Astrocyte (in vitro differentiated cells and primary cell): ENCODE data around the gene MYOF. TPM values are rescaled to one million over a fixed set of nuclear protein-coding genes. Genes with fewer than 3 reads are reported as not detected.

Experiments used
- DNase-seq: peaks from one replicate; pipeline ENCODE4 v3.0.0-alpha.2; 2010; ENCODE audit warnings: low read depth
- FAIRE-seq: peaks from 2 replicates; lab custom pipeline; 2011; peaks lifted over from hg19 to GRCh38; lab: Jason Lieb, UNC
- H2AFZ ChIP-seq: 2 replicates; pipeline ENCODE4 v1.6.0; 2012; ENCODE audit warnings: low read depth, low read length, inconsistent platforms
- H3K27ac ChIP-seq: 2 replicates; pipeline ENCODE4 v1.5.1; 2011; ENCODE audit warnings: low read depth, low read length, inconsistent platforms
- H3K27me3 ChIP-seq: 2 replicates; pipeline ENCODE4 v1.6.0; 2011; ENCODE audit warnings: low read length, inconsistent platforms; ENCODE audit not compliant: insufficient read depth
- H3K36me3 ChIP-seq: 2 replicates; pipeline ENCODE4 v1.5.1; 2011; ENCODE audit warnings: low read length, inconsistent platforms; ENCODE audit not compliant: insufficient read depth
- H3K4me1 ChIP-seq: 2 replicates; pipeline ENCODE4 v1.5.1; 2011; ENCODE audit warnings: low read length, inconsistent platforms; ENCODE audit not compliant: insufficient read depth
- H3K4me2 ChIP-seq: 2 replicates; pipeline ENCODE4 v1.6.0; 2012; ENCODE audit warnings: low read length, inconsistent platforms
- H3K4me3 ChIP-seq: 2 replicates; pipeline ENCODE4 v1.5.1; 2011; ENCODE audit warnings: low read depth, mild to moderate bottlenecking, low read length, inconsistent platforms; ENCODE audit not compliant: insufficient read depth
- H3K79me2 ChIP-seq: 2 replicates; pipeline ENCODE4 v1.6.0; 2012; ENCODE audit warnings: mild to moderate bottlenecking, low read length, inconsistent platforms; ENCODE audit not compliant: insufficient read depth
- H3K9ac ChIP-seq: 2 replicates; pipeline ENCODE4 v1.6.0; 2012; ENCODE audit warnings: mild to moderate bottlenecking, low read length, inconsistent platforms
- H3K9me3 ChIP-seq: 2 replicates; pipeline ENCODE4 v1.5.1; 2012; ENCODE audit warnings: low read depth, mild to moderate bottlenecking, low read length, inconsistent platforms; ENCODE audit not compliant: insufficient read depth
- H4K20me1 ChIP-seq: 2 replicates; pipeline ENCODE4 v1.6.0; 2012; ENCODE audit warnings: low read length, inconsistent platforms; ENCODE audit not compliant: insufficient read depth
- H3K27ac Mint-ChIP-seq: one replicate; pipeline ENCODE4 v1.8.0; 2021; ENCODE audit warnings: mild to moderate bottlenecking, mixed read lengths; ENCODE audit not compliant: unreplicated experiment
- H3K27me3 Mint-ChIP-seq: one replicate; pipeline ENCODE4 v1.8.0; 2021; ENCODE audit warnings: low read depth, mixed read lengths; ENCODE audit not compliant: unreplicated experiment
- H3K36me3 Mint-ChIP-seq: one replicate; pipeline ENCODE4 v1.8.0; 2021; ENCODE audit warnings: low read depth, mixed read lengths; ENCODE audit not compliant: unreplicated experiment
- H3K4me1 Mint-ChIP-seq: one replicate; pipeline ENCODE4 v1.8.0; 2021; ENCODE audit warnings: low read depth, mixed read lengths; ENCODE audit not compliant: unreplicated experiment
- H3K4me3 Mint-ChIP-seq: one replicate; pipeline ENCODE4 v1.8.0; 2021; ENCODE audit warnings: mild to moderate bottlenecking, moderate library complexity, mixed read lengths; ENCODE audit not compliant: unreplicated experiment
- H3K9me3 Mint-ChIP-seq: one replicate; pipeline ENCODE4 v1.8.0; 2021; ENCODE audit warnings: mild to moderate bottlenecking, mixed read lengths; ENCODE audit not compliant: unreplicated experiment
- CTCF ChIP-seq: IDR thresholded peaks from 2 replicates; pipeline ENCODE4 v1.5.1; 2011; ENCODE audit warnings: low read depth, mild to moderate bottlenecking, inconsistent platforms, low read length, moderate library complexity; ENCODE audit not compliant: insufficient read depth
- EZH2 ChIP-seq: IDR thresholded peaks from 2 replicates; pipeline ENCODE4 v1.6.1; 2012; ENCODE audit warnings: mild to moderate bottlenecking, low read length, inconsistent platforms; ENCODE audit not compliant: insufficient read depth
- total RNA-seq: library from RNA; stranded (reverse); gene quantifications from 2 replicates; pipeline ENCODE4 v1.2.1, GENCODE V29; 2021

Gene MYOF
- total RNA-seq, 1 donor from 2014 or later, result 306 TPM

DNA sequence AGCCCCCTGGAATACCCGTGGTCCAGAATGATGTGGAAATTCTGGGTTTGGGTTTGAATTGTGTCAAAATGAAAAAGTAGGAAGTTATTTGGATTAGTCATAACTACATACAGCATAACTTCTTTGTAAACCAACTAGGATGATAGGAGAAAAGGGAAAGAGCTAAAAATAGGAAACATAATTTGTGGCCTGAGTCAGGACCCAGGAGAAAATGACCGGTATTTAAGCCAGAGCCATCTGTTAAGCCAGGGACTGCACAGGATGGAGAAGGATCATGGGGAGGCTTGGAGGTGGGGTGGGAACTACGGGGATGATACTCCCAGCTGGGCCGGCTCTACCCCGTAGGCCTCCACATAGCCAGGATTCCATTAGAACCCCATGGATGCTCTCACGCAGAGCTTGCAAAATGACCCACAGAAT lies 98.6 kb downstream of the MYOF start:
- Histone ChIP-seq H3K27me3 (no peaks in the 10 kb centered on the region), H4K20me1 (no peaks in the 10 kb centered on the region), H3K27ac (peak overlapping the region; percentile 93), H3K4me1 (peaks cover 50% of the 10 kb centered on the region), H3K36me3 (peaks cover 70% of the 10 kb centered on the region), H3K4me3 (no peak overlapping the region), H3K9me3 (no peaks in the 10 kb centered on the region), H3K4me2 (peak overlapping the region; percentile 73), H3K9ac (peak overlapping the region; percentile 78), H2AFZ (no peak overlapping the region), H3K79me2 (peaks cover 13% of the 10 kb centered on the region)
- peak; percentile 83 for FAIRE-seq
- H3K4me1 Mint-ChIP-seq, result peaks cover 42% of the 10 kb centered on the region
- peak overlapping the region; percentile 84 for H3K27ac Mint-ChIP-seq
- TF ChIP-seq CTCF (no peak), EZH2 (no peak)
- peaks cover 42% of the 10 kb centered on the region for H3K36me3 Mint-ChIP-seq
- H3K4me3 Mint-ChIP-seq, result no peak overlapping the region
- DNase-seq, result peak; percentile 98
- H3K27me3 Mint-ChIP-seq, result no peaks in the 10 kb centered on the region
- no peaks in the 10 kb centered on the region for H3K9me3 Mint-ChIP-seq

DNA sequence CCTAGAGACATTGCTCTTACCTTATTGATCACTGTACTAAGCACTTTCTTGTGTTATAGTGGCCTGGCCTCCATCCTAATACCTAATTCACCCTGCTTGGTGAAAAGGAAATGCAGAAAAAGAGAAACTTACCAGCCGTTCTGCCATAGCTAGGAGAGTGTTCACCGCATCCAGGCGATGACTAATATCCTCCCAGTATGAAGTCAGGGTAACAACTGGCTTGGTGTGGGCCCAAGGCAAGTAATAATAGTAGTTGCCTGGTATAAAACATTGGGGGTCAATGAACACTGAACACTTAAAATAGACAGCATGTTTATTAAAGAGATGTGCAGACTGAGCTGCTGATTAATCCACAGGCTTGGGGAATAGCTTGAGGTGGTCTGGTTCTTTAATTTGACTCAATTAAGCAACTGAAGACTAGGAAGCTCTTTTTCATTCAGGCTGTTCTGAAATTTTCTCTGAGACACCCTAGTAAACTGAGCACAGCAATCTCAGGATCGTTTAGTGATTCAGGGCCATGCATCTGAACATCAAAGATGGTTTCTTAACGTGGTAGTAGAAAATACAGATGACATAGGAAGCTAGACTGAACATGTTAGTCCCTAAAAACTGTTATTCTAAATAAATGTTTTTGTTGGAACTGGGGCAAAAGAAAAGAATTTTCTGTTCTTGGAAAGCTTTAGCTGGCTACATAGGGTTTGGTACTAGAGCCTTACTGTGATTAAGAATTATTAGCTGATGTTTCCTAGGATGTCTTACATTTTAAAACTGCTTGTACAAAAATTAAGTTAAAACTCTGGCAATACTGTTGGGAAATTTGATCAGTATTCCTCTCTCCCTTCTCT lies 102.2 kb downstream of the MYOF start:
- Histone ChIP-seq H2AFZ (no peak overlapping the region), H3K4me3 (peak overlapping the region; percentile 6), H3K4me1 (peaks cover 63% of the 10 kb centered on the region), H3K36me3 (peaks cover 50% of the 10 kb centered on the region), H3K79me2 (peaks cover 13% of the 10 kb centered on the region), H4K20me1 (no peaks in the 10 kb centered on the region), H3K9me3 (no peaks in the 10 kb centered on the region), H3K27me3 (no peaks in the 10 kb centered on the region), H3K9ac (peak overlapping the region; percentile 76), H3K27ac (peak overlapping the region; percentile 93), H3K4me2 (peak overlapping the region; percentile 71)
- H3K36me3 Mint-ChIP-seq, result peaks cover 29% of the 10 kb centered on the region
- TF ChIP-seq EZH2 (no peak), CTCF (no peak)
- FAIRE-seq (peak; percentile 58), DNase-seq (peak; percentile 86)
- no peaks in the 10 kb centered on the region for H3K9me3 Mint-ChIP-seq
- H3K27ac Mint-ChIP-seq, result peak overlapping the region; percentile 94
- H3K4me3 Mint-ChIP-seq, result no peak overlapping the region
- peaks cover 42% of the 10 kb centered on the region for H3K4me1 Mint-ChIP-seq
- no peaks in the 10 kb centered on the region for H3K27me3 Mint-ChIP-seq
